ENCODE results near the gene CCDC122. TPM values are rescaled to one million over a fixed set of nuclear protein-coding genes. Genes with fewer than 3 reads are reported as not detected.

Gene CCDC122
- total and polyA plus RNA-seq, 10 of the 15 experiments (the other 5 are each of a cell fraction or from before 2014, with no cell fraction given) = 1.0 to 4.5 (median 2.9) TPM; not detected in 1

DNA sequence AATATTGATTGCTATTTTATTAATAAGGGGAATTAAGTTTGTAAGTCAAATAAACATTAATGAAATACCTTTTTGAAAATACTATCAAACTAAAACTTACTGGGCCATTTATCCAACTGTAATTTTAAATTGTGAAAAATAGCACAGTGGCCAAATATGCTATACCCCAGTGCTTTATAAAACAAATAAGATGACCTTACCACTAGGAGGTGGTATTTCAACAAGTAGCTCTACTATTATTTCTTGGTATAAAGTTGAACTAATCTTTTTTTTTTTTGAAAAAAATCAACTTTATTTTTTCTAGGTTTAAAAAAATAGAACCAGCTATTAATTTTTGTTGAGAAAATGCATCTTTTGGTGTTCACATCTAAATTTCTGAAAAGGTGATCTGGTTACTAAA lies 14.9 kb upstream of the CCDC122 start:
- H3K27ac ChIP-seq (ENCODE audit: control insufficient read depth, insufficient read depth) = no peak overlapping the region
- BruUV-seq (replicated peaks) = no TSS peak
- DNase-seq (ENCODE audit: low read depth, low spot score) (no peak), ATAC-seq (no peak), FAIRE-seq (no peak)
- no peaks in the 10 kb centered on the region for H3K27me3 ChIP-seq (replicated peaks in 1 of 2; ENCODE audit: control insufficient read depth in 2 of 2, insufficient read depth in 2 of 2, low read length in 1 of 2)
- no peaks in the 10 kb centered on the region for H3K4me1 ChIP-seq (ENCODE audit: control insufficient read depth, insufficient read depth, low read length)
- H4K20me1 ChIP-seq (ENCODE audit: control insufficient read depth, insufficient read depth) = no peaks in the 10 kb centered on the region
- H2AFZ ChIP-seq (ENCODE audit: control insufficient read depth, low read depth, low read length) = no peak overlapping the region
- ChIA-PET POLR2A (no interaction called here), RAD21 (ENCODE audit: unreplicated experiment) (no interaction called here), SMC1A (ENCODE audit: uncharacterized antibody, unreplicated experiment) (no interaction called here), CTCF (no interaction called here)
- in situ Hi-C loops (cut with MboI) (no loop called here), intact Hi-C loops (cut with micrococcal nuclease; ENCODE audit: unreplicated experiment) (no loop called here)
- H3K9me3 ChIP-seq (replicated peaks; ENCODE audit: control insufficient read depth, insufficient read depth, low read length) = no peaks in the 10 kb centered on the region
- H3K36me3 ChIP-seq (ENCODE audit: control insufficient read depth in 2 of 2, insufficient read depth in 2 of 2, low read length in 1 of 2) = no peaks in the 10 kb centered on the region
- TF ChIP-seq GABPA (IDR thresholded peaks at IDR 0.05; ENCODE audit: low read depth) = no peak
- TF ChIP-seq, protein P1, sequence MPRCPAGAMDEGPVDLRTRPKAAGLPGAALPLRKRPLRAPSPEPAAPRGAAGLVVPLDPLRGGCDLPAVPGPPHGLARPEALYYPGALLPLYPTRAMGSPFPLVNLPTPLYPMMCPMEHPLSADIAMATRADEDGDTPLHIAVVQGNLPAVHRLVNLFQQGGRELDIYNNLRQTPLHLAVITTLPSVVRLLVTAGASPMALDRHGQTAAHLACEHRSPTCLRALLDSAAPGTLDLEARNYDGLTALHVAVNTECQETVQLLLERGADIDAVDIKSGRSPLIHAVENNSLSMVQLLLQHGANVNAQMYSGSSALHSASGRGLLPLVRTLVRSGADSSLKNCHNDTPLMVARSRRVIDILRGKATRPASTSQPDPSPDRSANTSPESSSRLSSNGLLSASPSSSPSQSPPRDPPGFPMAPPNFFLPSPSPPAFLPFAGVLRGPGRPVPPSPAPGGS (IDR thresholded peaks at IDR 0.05; ENCODE audit: borderline replicate concordance, insufficient read depth, low read depth, low read length, poor library complexity, severe bottlenecking) = no peak
- TF ChIP-seq, protein P2, sequence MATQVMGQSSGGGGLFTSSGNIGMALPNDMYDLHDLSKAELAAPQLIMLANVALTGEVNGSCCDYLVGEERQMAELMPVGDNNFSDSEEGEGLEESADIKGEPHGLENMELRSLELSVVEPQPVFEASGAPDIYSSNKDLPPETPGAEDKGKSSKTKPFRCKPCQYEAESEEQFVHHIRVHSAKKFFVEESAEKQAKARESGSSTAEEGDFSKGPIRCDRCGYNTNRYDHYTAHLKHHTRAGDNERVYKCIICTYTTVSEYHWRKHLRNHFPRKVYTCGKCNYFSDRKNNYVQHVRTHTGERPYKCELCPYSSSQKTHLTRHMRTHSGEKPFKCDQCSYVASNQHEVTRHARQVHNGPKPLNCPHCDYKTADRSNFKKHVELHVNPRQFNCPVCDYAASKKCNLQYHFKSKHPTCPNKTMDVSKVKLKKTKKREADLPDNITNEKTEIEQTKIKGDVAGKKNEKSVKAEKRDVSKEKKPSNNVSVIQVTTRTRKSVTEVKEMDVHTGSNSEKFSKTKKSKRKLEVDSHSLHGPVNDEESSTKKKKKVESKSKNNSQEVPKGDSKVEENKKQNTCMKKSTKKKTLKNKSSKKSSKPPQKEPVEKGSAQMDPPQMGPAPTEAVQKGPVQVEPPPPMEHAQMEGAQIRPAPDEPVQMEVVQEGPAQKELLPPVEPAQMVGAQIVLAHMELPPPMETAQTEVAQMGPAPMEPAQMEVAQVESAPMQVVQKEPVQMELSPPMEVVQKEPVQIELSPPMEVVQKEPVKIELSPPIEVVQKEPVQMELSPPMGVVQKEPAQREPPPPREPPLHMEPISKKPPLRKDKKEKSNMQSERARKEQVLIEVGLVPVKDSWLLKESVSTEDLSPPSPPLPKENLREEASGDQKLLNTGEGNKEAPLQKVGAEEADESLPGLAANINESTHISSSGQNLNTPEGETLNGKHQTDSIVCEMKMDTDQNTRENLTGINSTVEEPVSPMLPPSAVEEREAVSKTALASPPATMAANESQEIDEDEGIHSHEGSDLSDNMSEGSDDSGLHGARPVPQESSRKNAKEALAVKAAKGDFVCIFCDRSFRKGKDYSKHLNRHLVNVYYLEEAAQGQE (IDR thresholded peaks at IDR 0.05; ENCODE audit: low read depth, low read length) = no peak
- TF ChIP-seq ZNF207 (IDR thresholded peaks at IDR 0.05; ENCODE audit: borderline replicate concordance) = no peak
- no peak for TF ChIP-seq NR2C1 (IDR thresholded peaks at IDR 0.05)
- H3K4me3 ChIP-seq = no peak overlapping the region
- no peak overlapping the region for H3K4me2 ChIP-seq (ENCODE audit: control insufficient read depth, insufficient read depth)
- H3K79me2 ChIP-seq (ENCODE audit: control insufficient read depth, insufficient read depth, low read length) = no peaks in the 10 kb centered on the region
- no peak overlapping the region for H3K9ac ChIP-seq (ENCODE audit: control insufficient read depth, insufficient read depth, low read length)
